Measurements from ENCODE around the gene IFFO2.

IFFO2 gene

DNA sequence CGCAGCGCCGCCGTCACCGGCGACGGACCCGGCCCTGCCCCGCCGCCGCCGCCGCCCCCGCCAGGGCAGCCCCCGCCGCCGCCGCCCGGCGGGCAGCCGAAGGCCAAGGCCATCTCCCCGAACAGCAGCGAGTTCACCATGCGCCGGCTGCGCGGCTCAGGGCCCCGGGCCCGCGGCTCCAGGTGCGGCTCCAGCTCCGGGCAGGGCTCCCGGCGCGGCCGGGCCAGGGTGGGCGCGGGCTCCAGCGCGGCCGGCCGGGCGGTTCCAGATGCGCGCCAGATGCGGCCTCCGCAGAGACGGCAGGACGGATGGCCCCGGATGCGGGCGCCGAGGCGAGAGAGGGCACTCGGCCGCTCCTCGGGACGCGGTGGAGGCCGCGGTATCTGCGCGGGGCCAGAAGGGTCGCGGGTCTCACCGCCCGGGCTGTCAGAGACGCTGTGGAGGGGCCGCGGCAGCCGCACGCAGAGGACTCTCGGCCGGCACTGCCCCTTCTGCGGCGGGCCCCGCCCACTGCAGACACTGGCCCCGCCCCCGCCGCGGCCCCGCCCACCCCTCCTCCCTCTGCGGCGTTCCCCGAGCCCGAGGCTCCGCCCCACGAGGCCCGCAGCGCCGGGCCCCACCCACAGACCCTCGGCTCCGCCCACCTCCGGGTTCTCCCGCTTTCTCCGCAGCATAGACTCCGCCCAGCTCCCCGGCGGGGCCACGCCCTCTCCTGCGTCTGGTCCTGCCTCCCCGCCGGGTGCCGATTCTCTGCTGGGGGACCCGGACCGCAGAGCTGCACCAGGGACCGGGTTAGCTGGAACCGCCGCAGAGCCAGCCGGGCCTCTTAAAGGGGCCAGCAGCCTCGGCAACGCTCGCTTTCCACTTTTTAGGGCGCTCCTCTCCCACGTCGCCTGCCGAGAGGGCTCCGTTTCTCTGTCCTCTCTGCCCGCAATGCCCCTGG is at the start of gene IFFO2:
Gene IFFO2, minus strand, starts transcription at position 484 of the 943 bp plus-strand sequence. Its CDS starts 344 bp downstream, at position 140.
- TF ChIP-seq CTCF (conservative IDR thresholded peaks at IDR 0.05; ENCODE audit: low read depth, low read length) = no peak
- peak within 1 kb of the TSS; percentile 68 for H3K4me3 ChIP-seq (ENCODE audit: low read length)
- no peak for DNase-seq (ENCODE audit: low read depth)

DNA sequence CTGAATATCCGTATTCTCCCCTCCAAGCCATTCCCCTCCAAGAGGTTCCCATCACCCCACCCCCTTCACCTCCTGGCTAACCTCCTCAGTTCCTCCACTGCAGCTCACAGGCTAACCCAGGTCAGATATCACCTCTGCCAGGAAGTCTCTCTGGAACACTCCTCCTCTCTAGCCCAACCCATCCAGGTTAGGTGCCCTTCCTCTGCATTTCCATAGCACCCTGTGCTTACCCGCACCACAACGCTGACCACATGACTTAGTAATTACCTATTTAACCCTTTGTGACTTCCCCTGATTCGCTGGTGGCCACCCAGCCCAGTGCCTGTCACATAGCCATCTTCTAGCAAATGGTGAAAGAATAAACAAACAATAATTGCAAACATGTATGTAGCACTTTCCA is 49.5 kb upstream of the IFFO2 start:
- H3K4me3 ChIP-seq (ENCODE audit: low read length) = no peak overlapping the region
- TF ChIP-seq CTCF (conservative IDR thresholded peaks at IDR 0.05; ENCODE audit: low read depth, low read length) = no peak
- DNase-seq (ENCODE audit: low read depth) = no peak

GRCh38 chr1:19003371-19004290 is 47.2 kb upstream of the IFFO2 start:
- DNase-seq (ENCODE audit: low read depth) = no peak
- H3K4me3 ChIP-seq (ENCODE audit: low read length) = no peak overlapping the region
- no peak for TF ChIP-seq CTCF (conservative IDR thresholded peaks at IDR 0.05; ENCODE audit: low read depth, low read length)

- TF ChIP-seq CTCF (conservative IDR thresholded peaks at IDR 0.05; ENCODE audit: low read depth, low read length) = no peak
- no peak overlapping the region for H3K4me3 ChIP-seq (ENCODE audit: low read length)
- DNase-seq (ENCODE audit: low read depth) = no peak
Measured at GRCh38 chr1:19000065-19000464, 43.6 kb upstream of the IFFO2 start.

DNA sequence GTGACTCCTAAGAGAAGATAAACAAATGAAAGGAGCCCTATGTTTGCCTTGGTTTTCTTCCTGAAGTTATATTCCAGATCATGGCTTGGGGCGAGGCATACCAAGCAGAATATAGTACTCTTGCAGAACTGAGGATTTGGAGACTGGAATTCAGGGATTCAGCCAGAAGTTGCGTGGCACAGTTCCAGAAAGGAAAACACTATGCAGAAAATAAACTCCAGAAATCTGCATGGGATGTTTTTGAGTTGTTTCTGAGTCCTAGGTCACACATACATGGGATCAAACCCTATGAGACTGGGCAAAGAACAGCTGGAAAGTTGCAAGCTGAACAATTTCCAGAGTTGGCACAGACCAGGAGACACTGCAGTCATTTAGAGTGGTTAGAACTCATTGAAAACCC is 42.9 kb upstream of the IFFO2 start:
- TF ChIP-seq CTCF (conservative IDR thresholded peaks at IDR 0.05; ENCODE audit: low read depth, low read length) = no peak
- no peak overlapping the region for H3K4me3 ChIP-seq (ENCODE audit: low read length)
- DNase-seq (ENCODE audit: low read depth) = no peak

- no peak overlapping the region for H3K4me3 ChIP-seq (ENCODE audit: low read length)
- no peak for DNase-seq (ENCODE audit: low read depth)
- TF ChIP-seq CTCF (conservative IDR thresholded peaks at IDR 0.05; ENCODE audit: low read depth, low read length) = no peak
Measured at GRCh38 chr1:18998016-18998724, 41.7 kb upstream of the IFFO2 start.
